ENCODE results near the gene ECM2.

ECM2 gene

DNA sequence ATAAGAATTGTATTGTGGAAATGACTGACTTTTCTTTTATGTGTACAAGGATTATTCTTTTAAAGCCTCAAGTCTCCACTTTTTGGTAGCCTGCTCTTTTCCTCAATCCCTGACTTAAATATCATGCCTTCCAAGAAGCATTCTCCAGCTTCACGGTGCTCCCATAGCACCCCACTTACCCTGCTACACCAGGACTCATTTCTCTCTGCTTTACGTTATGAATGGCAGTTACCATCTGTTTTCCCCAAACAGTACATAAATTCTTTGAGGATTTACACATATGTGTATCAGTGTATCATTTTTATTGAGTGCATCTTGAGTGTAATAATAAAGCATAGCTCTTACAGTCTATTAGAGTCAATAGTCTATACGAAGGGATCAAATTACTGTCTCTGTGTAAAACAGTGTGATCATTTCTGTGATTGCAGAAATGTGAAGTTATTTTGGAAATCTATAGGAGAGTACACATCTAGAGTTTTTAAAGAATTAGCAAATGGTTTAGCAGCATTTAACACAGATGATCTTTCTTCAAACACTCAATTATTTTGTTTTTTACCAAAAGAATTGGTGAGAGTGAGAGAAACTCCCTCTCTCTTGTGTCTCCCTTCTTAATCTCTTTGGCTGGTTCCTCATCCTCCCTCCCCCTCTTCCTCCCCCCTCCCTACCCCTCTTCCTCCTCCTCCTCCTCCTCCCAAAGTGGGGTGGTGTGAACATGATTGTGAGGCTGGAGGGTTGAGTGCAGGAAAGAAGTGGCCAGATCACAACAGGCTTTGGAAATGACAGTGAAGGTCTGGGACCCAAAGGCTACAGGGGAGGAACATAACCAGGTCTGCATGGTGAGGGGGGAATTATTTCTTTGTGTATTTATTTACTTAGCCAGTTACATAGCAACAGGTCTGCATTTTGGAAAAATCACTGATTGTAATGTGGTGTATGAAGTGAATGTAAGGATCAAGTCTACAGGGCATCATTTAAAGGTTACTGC is 27.6 kb upstream of the ECM2 start:
- no peaks in the 10 kb centered on the region for H3K36me3 ChIP-seq (ENCODE audit: control insufficient read depth, insufficient read depth, low read length)
- H3K4me3 ChIP-seq (replicated peaks; ENCODE audit: low read depth, low read length), result no peak overlapping the region
- no peak for DNase-seq (ENCODE audit: extremely low read depth, insufficient read length)
- TF ChIP-seq CTCF (IDR thresholded peaks at IDR 0.05; ENCODE audit: insufficient read depth, low read length, poor library complexity, severe bottlenecking), result no peak
- no peaks in the 10 kb centered on the region for H3K27me3 ChIP-seq (replicated peaks; ENCODE audit: control insufficient read depth, insufficient read depth, low read length)

DNA sequence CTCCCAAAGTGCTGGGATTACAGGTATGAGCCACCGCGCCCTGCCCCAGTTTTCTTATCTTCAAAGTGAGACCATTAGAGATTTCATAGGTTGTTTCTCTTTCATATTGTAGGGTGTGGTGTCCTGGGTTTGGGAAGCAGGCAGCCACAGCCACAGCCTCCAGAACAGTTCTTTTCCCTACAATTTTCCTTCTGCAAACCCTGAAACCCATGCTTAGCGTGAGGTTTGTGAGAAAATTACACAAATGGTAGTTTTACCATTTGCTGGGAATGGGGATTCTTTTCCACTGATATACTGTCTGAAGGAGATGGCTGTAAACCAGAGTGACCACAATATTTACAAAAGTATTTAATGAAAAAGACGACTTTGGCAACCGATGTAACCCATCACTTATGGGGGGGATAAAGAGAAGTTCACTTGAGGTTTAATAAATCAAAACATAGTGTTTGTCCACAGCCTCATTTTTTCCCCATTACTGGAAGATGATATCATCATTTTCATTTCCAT is 26.7 kb upstream of the ECM2 start:
- no peak for TF ChIP-seq CTCF (IDR thresholded peaks at IDR 0.05; ENCODE audit: insufficient read depth, low read length, poor library complexity, severe bottlenecking)
- DNase-seq (ENCODE audit: extremely low read depth, insufficient read length), result no peak
- Histone ChIP-seq H3K36me3 (ENCODE audit: control insufficient read depth, insufficient read depth, low read length) (no peaks in the 10 kb centered on the region), H3K4me3 (replicated peaks; ENCODE audit: low read depth, low read length) (no peak overlapping the region), H3K27me3 (replicated peaks; ENCODE audit: control insufficient read depth, insufficient read depth, low read length) (no peaks in the 10 kb centered on the region)

DNA sequence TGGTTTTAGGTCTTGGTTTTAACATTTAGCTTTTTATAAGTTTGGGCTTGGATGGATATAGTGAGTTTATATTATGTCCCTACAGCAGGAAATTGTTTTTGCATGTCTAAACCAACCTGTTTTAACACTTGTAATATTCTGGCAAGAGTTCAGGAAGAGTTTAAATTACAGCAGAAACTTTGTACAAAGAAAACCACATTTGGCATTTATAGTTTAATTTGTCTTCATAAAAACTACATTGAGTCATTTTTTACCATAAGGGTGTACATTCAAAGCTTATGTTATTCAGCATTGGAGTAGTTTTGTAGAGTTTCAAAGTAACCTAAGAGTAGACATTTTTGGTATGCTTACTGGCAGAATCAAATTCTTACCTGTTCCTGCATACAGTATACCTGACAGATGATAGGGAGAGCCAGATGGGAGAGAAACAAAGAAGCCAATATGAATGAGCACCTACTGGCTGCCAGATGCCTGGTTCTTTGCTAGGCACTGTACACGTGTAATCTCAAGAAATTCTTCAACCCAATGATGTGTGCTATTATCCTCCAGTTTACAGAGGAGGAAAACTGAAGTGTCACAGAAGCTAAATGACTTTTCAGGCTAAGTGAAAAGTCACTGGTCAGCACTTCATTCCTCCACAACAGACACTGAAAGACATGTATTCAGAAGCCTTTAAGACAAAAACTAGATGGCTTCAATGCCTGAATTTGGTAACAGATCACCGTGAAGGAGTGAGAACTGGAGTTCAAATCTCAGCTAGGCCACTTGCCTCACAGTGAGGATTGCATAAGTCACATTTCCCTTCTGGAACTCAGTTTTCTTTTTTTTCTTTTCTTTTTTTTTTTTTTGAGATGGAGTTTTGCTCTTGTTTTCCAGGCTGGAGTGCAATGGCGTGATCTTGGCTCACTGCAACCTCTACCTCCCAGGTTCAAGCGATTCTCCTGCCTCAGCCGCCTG is 25.9 kb upstream of the ECM2 start:
- H3K4me3 ChIP-seq (replicated peaks; ENCODE audit: low read depth, low read length), result no peak overlapping the region
- DNase-seq (ENCODE audit: extremely low read depth, insufficient read length), result no peak
- H3K36me3 ChIP-seq (ENCODE audit: control insufficient read depth, insufficient read depth, low read length), result no peaks in the 10 kb centered on the region
- no peak for TF ChIP-seq CTCF (IDR thresholded peaks at IDR 0.05; ENCODE audit: insufficient read depth, low read length, poor library complexity, severe bottlenecking)
- no peaks in the 10 kb centered on the region for H3K27me3 ChIP-seq (replicated peaks; ENCODE audit: control insufficient read depth, insufficient read depth, low read length)

GRCh38 chr9:92558612-92559374 is 23.0 kb upstream of the ECM2 start:
- DNase-seq (ENCODE audit: extremely low read depth, insufficient read length), result no peak
- Histone ChIP-seq H3K4me3 (replicated peaks; ENCODE audit: low read depth, low read length) (no peak overlapping the region), H3K27me3 (replicated peaks; ENCODE audit: control insufficient read depth, insufficient read depth, low read length) (no peaks in the 10 kb centered on the region), H3K36me3 (ENCODE audit: control insufficient read depth, insufficient read depth, low read length) (no peaks in the 10 kb centered on the region)
- no peak for TF ChIP-seq CTCF (IDR thresholded peaks at IDR 0.05; ENCODE audit: insufficient read depth, low read length, poor library complexity, severe bottlenecking)

- H3K36me3 ChIP-seq (ENCODE audit: control insufficient read depth, insufficient read depth, low read length), result no peaks in the 10 kb centered on the region
- no peak overlapping the region for H3K4me3 ChIP-seq (replicated peaks; ENCODE audit: low read depth, low read length)
- DNase-seq (ENCODE audit: extremely low read depth, insufficient read length), result no peak
- no peaks in the 10 kb centered on the region for H3K27me3 ChIP-seq (replicated peaks; ENCODE audit: control insufficient read depth, insufficient read depth, low read length)
- no peak for TF ChIP-seq CTCF (IDR thresholded peaks at IDR 0.05; ENCODE audit: insufficient read depth, low read length, poor library complexity, severe bottlenecking)
Measured at GRCh38 chr9:92550765-92551164, 15.0 kb upstream of the ECM2 start.
